ENCODE results near the gene CTNNA2.

Gene CTNNA2

GRCh38 chr2:79713131-79713785, 200.4 kb downstream of the CTNNA2 start:
- ATAC-seq (no peak), DNase-seq (no peak)
- H3K27me3 Mint-ChIP-seq, result no peaks in the 10 kb centered on the region
- peaks cover 5% of the 10 kb centered on the region for H3K9me3 Mint-ChIP-seq
- no peak overlapping the region for H3K4me3 Mint-ChIP-seq
- H3K27ac Mint-ChIP-seq, result no peak overlapping the region
- no peaks in the 10 kb centered on the region for H3K4me1 Mint-ChIP-seq
- H3K36me3 Mint-ChIP-seq (ENCODE audit: low read depth), result no peaks in the 10 kb centered on the region

- ATAC-seq, result no peak
- Mint-ChIP-seq H3K27ac (no peak overlapping the region), H3K4me3 (no peak overlapping the region), H3K4me1 (no peaks in the 10 kb centered on the region), H3K27me3 (no peaks in the 10 kb centered on the region), H3K9me3 (peaks cover 5% of the 10 kb centered on the region), H3K36me3 (ENCODE audit: low read depth) (no peaks in the 10 kb centered on the region)
- DNase-seq, result no peak
Measured at GRCh38 chr2:79714283-79714682, 201.4 kb downstream of the CTNNA2 start.

- no peak for DNase-seq
- peaks cover 5% of the 10 kb centered on the region for H3K9me3 Mint-ChIP-seq
- H3K4me3 Mint-ChIP-seq, result no peak overlapping the region
- no peak for ATAC-seq
- H3K27me3 Mint-ChIP-seq, result no peaks in the 10 kb centered on the region
- H3K36me3 Mint-ChIP-seq (ENCODE audit: low read depth), result no peaks in the 10 kb centered on the region
- H3K27ac Mint-ChIP-seq, result no peak overlapping the region
- H3K4me1 Mint-ChIP-seq, result no peaks in the 10 kb centered on the region
Measured at GRCh38 chr2:79715338-79715737, 202.5 kb downstream of the CTNNA2 start.

GRCh38 chr2:79716266-79716665, 203.4 kb downstream of the CTNNA2 start:
- H3K27ac Mint-ChIP-seq, result no peak overlapping the region
- no peak overlapping the region for H3K4me3 Mint-ChIP-seq
- ATAC-seq, result no peak

DNA sequence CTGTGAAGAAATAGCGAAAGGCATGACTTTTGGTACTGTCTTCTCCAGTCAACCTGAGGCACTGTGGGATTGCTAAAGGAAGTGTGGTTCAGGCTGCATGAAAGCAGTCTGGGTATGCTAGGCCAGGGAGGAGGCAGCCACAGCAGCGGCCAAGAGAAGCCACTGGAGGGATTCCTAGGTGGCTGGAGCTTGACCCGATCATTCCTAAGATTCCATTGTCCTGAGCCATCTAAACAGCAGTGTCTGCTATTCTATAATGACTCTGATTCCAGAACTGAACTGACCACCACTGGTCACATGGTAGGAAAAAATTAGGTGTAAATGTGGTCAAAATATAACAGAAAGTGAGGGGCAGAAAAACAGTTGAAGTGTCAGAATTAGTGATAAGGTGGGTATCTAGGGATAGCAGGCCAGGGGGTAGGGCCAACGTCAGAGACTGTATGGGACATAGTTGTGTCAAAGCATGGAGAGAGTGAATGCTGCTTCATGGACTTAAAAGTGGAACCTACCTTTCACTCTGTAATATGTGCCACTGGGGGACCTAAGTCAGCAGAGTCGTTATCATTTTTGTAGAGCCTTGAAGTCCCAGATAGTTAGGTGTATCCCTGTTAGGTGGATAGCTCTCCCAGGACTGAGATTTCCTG, 204.6 kb downstream of the CTNNA2 start:
- ATAC-seq (no peak), DNase-seq (no peak)
- no peak overlapping the region for H3K27ac Mint-ChIP-seq
- H3K4me1 Mint-ChIP-seq, result no peaks in the 10 kb centered on the region
- H3K9me3 Mint-ChIP-seq, result peaks cover 5% of the 10 kb centered on the region
- H3K36me3 Mint-ChIP-seq (ENCODE audit: low read depth), result no peaks in the 10 kb centered on the region
- H3K27me3 Mint-ChIP-seq, result no peaks in the 10 kb centered on the region
- no peak overlapping the region for H3K4me3 Mint-ChIP-seq

More at GRCh38 chr2:79716266-79716665, 203.4 kb downstream of the CTNNA2 start:
- Mint-ChIP-seq H3K9me3 (peaks cover 5% of the 10 kb centered on the region), H3K27me3 (no peaks in the 10 kb centered on the region), H3K36me3 (ENCODE audit: low read depth) (no peaks in the 10 kb centered on the region), H3K4me1 (no peaks in the 10 kb centered on the region)
- no peak for DNase-seq

- Mint-ChIP-seq H3K36me3 (ENCODE audit: low read depth) (no peaks in the 10 kb centered on the region), H3K27ac (no peak overlapping the region), H3K4me3 (no peak overlapping the region), H3K4me1 (no peaks in the 10 kb centered on the region), H3K27me3 (no peaks in the 10 kb centered on the region), H3K9me3 (peaks cover 8% of the 10 kb centered on the region)
- ATAC-seq, result no peak
- no peak for DNase-seq
Measured at GRCh38 chr2:79721061-79721460, 208.2 kb downstream of the CTNNA2 start.

DNA sequence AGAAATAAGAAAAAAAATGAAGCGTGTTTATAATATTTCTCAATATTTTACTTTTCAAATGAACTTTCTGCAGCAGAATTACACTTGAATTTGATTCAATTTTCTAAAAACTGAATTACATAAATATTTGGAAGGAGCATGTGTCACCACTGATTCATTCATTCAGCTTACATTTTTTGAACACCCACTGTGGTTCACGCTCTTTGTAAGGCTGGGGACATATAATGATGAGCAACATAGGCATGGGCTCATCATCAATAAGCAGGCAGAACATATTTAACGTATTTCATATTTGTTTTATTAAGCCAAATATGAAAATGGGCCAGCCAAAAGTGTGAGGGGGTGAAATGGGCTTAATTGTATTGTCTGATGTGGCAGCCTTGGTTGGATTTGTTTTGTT, 209.1 kb downstream of the CTNNA2 start:
- DNase-seq (no peak), ATAC-seq (no peak)
- Mint-ChIP-seq H3K27ac (no peak overlapping the region), H3K9me3 (peaks cover 8% of the 10 kb centered on the region), H3K4me3 (no peak overlapping the region), H3K36me3 (ENCODE audit: low read depth) (no peaks in the 10 kb centered on the region), H3K4me1 (no peaks in the 10 kb centered on the region), H3K27me3 (no peaks in the 10 kb centered on the region)

GRCh38 chr2:79723830-79724229, 211.0 kb downstream of the CTNNA2 start:
- ATAC-seq (no peak), DNase-seq (no peak)
- H3K9me3 Mint-ChIP-seq, result peaks cover 11% of the 10 kb centered on the region
- no peaks in the 10 kb centered on the region for H3K36me3 Mint-ChIP-seq (ENCODE audit: low read depth)
- no peaks in the 10 kb centered on the region for H3K4me1 Mint-ChIP-seq
- no peaks in the 10 kb centered on the region for H3K27me3 Mint-ChIP-seq
- no peak overlapping the region for H3K4me3 Mint-ChIP-seq
- no peak overlapping the region for H3K27ac Mint-ChIP-seq

DNA sequence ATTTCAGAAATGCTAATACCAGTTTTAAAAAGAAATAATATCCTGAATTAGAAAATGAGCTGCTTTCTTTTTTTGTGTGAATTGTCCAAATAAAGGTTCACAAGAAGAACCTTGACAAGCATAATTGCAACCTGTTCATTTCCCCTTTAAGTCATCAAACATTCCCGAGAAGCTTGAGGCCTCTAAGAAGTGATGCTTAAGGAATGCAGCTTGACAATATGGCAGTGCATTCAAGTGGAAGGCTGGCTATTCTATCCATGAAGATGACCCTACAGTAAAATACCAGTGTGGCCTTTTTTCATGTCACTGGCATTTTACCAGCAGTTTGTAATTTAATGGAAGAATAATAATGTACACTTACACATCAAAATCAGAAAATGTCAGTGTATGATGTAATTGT, 216.7 kb downstream of the CTNNA2 start:
- Mint-ChIP-seq H3K27ac (no peak overlapping the region), H3K36me3 (ENCODE audit: low read depth) (no peaks in the 10 kb centered on the region), H3K4me1 (no peaks in the 10 kb centered on the region), H3K27me3 (no peaks in the 10 kb centered on the region), H3K9me3 (peaks cover 21% of the 10 kb centered on the region), H3K4me3 (no peak overlapping the region)
- ATAC-seq (no peak), DNase-seq (no peak)

- peaks cover 10% of the 10 kb centered on the region for H3K9me3 Mint-ChIP-seq
- H3K4me1 Mint-ChIP-seq, result no peaks in the 10 kb centered on the region
- H3K27ac Mint-ChIP-seq, result no peak overlapping the region
- no peaks in the 10 kb centered on the region for H3K27me3 Mint-ChIP-seq
- no peak overlapping the region for H3K4me3 Mint-ChIP-seq
- no peak for DNase-seq
- ATAC-seq, result no peak
- H3K36me3 Mint-ChIP-seq (ENCODE audit: low read depth), result no peaks in the 10 kb centered on the region
Measured at GRCh38 chr2:79734518-79734917, 221.7 kb downstream of the CTNNA2 start.

DNA sequence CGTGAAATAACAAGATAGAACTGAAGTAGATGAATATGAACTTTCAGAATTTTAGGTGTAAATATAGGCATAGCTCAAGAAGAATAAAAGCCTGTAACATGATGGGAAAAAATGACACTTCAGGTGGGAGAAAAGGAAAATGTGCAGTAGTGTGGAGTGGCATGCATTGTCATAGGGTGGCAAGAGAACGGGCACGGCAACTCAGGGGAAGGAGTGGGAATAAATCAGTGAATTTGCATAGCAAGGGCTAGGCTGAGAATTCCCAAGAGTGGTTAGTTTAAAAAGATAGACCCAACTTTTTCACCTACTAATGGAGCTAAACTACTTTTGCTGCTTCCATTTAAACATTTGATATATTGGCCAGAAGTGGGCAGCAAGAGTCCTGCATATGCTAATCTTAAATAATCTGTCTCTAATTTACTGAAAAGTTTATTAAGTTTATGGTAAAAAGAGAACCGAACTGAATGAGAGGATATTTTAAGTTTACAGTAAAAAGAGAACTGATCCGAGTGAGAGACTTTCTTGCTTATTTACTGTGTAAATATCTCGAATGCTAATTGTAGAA, 228.1 kb downstream of the CTNNA2 start:
- H3K4me1 Mint-ChIP-seq, result no peaks in the 10 kb centered on the region
- no peak overlapping the region for H3K27ac Mint-ChIP-seq
- ATAC-seq (no peak), DNase-seq (no peak)
- no peaks in the 10 kb centered on the region for H3K27me3 Mint-ChIP-seq
- peaks cover 4% of the 10 kb centered on the region for H3K9me3 Mint-ChIP-seq
- no peak overlapping the region for H3K4me3 Mint-ChIP-seq
- H3K36me3 Mint-ChIP-seq (ENCODE audit: low read depth), result no peaks in the 10 kb centered on the region

DNA sequence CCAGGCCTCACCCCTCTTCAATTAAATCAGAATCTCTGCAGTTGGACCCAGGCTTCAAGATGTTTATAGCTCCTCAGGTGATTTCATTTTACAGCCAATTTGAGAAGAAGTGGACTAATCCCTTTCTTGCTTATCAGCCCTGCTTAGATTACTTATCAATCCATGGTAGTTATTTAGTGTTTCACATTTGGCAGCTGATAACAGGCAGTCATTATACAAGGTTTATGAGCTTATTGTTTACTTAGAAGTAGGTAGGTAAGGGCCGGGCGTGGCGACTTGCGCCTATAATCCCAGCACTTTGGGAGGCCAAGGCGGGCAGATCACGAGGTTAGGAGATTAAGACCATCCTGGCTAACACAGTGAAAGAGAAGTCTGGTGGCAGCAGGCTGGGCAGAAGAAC, 237.5 kb downstream of the CTNNA2 start:
- Mint-ChIP-seq H3K27ac (no peak overlapping the region), H3K36me3 (ENCODE audit: low read depth) (no peaks in the 10 kb centered on the region), H3K9me3 (peaks cover 14% of the 10 kb centered on the region), H3K4me3 (no peak overlapping the region), H3K27me3 (no peaks in the 10 kb centered on the region), H3K4me1 (no peaks in the 10 kb centered on the region)
- no peak for ATAC-seq
- no peak for DNase-seq

DNA sequence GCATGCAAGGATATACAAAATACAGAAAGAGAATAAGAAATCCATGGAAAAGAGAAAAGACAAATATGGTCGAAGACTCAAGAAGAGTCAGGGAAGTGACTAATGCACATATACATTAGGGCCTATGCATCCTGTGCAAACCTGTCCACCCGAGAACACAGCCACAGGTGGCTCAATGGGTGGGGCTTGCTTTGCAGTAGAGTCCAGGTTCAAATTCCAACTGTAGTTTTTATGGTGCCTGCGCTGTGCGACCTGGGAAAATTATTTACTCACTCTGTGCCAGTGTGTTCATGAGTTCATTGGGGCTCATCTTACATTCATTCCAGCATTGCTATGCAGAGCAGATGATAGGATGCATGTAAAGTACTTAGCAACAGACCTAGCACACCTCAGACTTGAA, 244.7 kb downstream of the CTNNA2 start:
- H3K27ac Mint-ChIP-seq, result no peak overlapping the region
- no peak for ATAC-seq
- no peaks in the 10 kb centered on the region for H3K4me1 Mint-ChIP-seq
- no peaks in the 10 kb centered on the region for H3K27me3 Mint-ChIP-seq
- H3K4me3 Mint-ChIP-seq, result no peak overlapping the region
- no peaks in the 10 kb centered on the region for H3K36me3 Mint-ChIP-seq (ENCODE audit: low read depth)
- DNase-seq, result no peak
- H3K9me3 Mint-ChIP-seq, result peaks cover 11% of the 10 kb centered on the region

DNA sequence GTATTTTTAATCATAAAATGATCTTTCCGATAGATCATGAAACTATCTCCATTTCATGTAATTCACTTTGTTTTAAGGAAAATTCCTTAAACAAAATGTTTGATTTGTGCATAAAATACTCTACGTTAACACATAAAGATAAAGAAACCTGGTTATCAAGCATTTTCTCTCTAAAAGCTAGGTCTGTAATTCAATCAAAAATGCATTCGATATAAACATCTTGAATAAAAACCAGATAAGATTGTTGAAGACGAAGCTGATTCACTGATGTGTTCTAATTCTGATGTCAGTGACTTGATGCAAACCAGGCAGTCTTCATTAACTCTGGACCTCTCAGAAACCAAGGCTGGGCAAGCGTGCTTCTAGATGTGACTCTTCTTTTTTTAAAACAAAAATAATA, 245.2 kb downstream of the CTNNA2 start:
- DNase-seq (no peak), ATAC-seq (no peak)
- Mint-ChIP-seq H3K4me3 (no peak overlapping the region), H3K9me3 (peaks cover 9% of the 10 kb centered on the region), H3K4me1 (no peaks in the 10 kb centered on the region), H3K27me3 (no peaks in the 10 kb centered on the region), H3K27ac (no peak overlapping the region), H3K36me3 (ENCODE audit: low read depth) (no peaks in the 10 kb centered on the region)

DNA sequence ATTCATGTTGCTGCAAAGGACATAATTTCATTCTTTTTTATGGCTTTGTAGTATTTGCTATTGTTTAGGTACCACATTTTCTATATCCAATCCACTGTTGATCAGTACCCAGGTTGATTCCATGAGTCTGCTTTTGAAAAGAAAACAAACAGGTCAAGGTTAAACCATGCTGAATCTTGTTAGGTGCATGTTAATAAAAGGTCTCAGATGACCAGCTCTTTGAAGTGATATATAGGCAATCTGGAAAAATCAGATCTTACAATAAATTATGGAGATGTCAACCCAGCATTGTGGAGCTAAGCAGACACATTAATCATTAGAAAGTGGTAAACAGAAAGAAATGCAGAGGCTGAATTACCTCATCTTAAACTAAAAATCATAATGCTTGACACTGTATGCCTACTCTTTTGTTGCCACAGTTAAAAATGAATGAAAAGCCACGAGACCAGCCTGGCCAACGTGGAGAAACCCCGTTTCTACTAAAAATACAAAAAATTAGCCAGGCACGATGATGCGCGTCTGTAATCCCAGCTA, 246.0 kb downstream of the CTNNA2 start:
- DNase-seq (no peak), ATAC-seq (no peak)
- peaks cover 9% of the 10 kb centered on the region for H3K9me3 Mint-ChIP-seq
- no peaks in the 10 kb centered on the region for H3K27me3 Mint-ChIP-seq
- no peak overlapping the region for H3K4me3 Mint-ChIP-seq
- H3K36me3 Mint-ChIP-seq (ENCODE audit: low read depth), result no peaks in the 10 kb centered on the region
- no peak overlapping the region for H3K27ac Mint-ChIP-seq
- no peaks in the 10 kb centered on the region for H3K4me1 Mint-ChIP-seq
